Cerebellar cortex (tissue), 1 donor: Measurements from ENCODE around the gene BABAM2.

ENCODE experiments used
- DNase-seq: peaks from one replicate; pipeline ENCODE4 v3.0.0-alpha.2; 2015; ENCODE audit warnings: low spot score

BABAM2 gene

GRCh38 chr2:28129955-28130695 lies 239.6 kb downstream of the BABAM2 start:
- no peak for DNase-seq

GRCh38 chr2:28133778-28134177 lies 243.2 kb downstream of the BABAM2 start:
- no peak for DNase-seq

GRCh38 chr2:28134262-28134812 lies 243.8 kb downstream of the BABAM2 start:
- DNase-seq: no peak

- DNase-seq: no peak
These were observed 244.3 kb downstream of the BABAM2 start for GRCh38 chr2:28134857-28135256.

- DNase-seq: no peak
These were observed 244.8 kb downstream of the BABAM2 start for GRCh38 chr2:28135324-28135723.

GRCh38 chr2:28135799-28136198 lies 245.3 kb downstream of the BABAM2 start:
- no peak for DNase-seq

GRCh38 chr2:28136556-28136955 lies 246.0 kb downstream of the BABAM2 start:
- no peak for DNase-seq

GRCh38 chr2:28137221-28137620 lies 246.7 kb downstream of the BABAM2 start:
- peak; percentile 3 for DNase-seq

GRCh38 chr2:28142386-28142785 lies 251.9 kb downstream of the BABAM2 start:
- no peak for DNase-seq

GRCh38 chr2:28148000-28148399 lies 257.5 kb downstream of the BABAM2 start:
- DNase-seq: no peak

GRCh38 chr2:28148566-28148965 lies 258.0 kb downstream of the BABAM2 start:
- no peak for DNase-seq

GRCh38 chr2:28150236-28150915 lies 259.8 kb downstream of the BABAM2 start:
- DNase-seq: no peak

GRCh38 chr2:28150994-28151393 lies 260.5 kb downstream of the BABAM2 start:
- no peak for DNase-seq

- no peak for DNase-seq
These were observed 262.2 kb downstream of the BABAM2 start for GRCh38 chr2:28152585-28153280.

GRCh38 chr2:28153851-28154250 lies 263.3 kb downstream of the BABAM2 start:
- no peak for DNase-seq

GRCh38 chr2:28155086-28155485 lies 264.6 kb downstream of the BABAM2 start:
- no peak for DNase-seq

- peak; percentile 16 for DNase-seq
These were observed 265.1 kb downstream of the BABAM2 start for GRCh38 chr2:28155627-28156026.

- DNase-seq: no peak
These were observed 268.3 kb downstream of the BABAM2 start for GRCh38 chr2:28158791-28159190.

GRCh38 chr2:28160986-28161425 lies 270.5 kb downstream of the BABAM2 start:
- DNase-seq: no peak

- no peak for DNase-seq
These were observed 270.9 kb downstream of the BABAM2 start for GRCh38 chr2:28161466-28161865.

- DNase-seq: no peak
These were observed 272.0 kb downstream of the BABAM2 start for GRCh38 chr2:28162564-28162963.

- peak; percentile 9 for DNase-seq
These were observed 272.5 kb downstream of the BABAM2 start for GRCh38 chr2:28163028-28163427.
